AG09319 (cell line): ENCODE results near the gene TLE3.

Experiments used
- DNase-seq: peaks from one replicate; pipeline ENCODE4 v3.0.0-alpha.2; 2010; ENCODE audit warnings: low read depth; ENCODE audit errors: extremely low read depth
- CTCF ChIP-seq: IDR thresholded peaks from 2 replicates; pipeline ENCODE4 v1.5.1; 2011; ENCODE audit warnings: low read depth, mild to moderate bottlenecking, inconsistent platforms, low read length, moderate library complexity

TLE3 gene

DNA sequence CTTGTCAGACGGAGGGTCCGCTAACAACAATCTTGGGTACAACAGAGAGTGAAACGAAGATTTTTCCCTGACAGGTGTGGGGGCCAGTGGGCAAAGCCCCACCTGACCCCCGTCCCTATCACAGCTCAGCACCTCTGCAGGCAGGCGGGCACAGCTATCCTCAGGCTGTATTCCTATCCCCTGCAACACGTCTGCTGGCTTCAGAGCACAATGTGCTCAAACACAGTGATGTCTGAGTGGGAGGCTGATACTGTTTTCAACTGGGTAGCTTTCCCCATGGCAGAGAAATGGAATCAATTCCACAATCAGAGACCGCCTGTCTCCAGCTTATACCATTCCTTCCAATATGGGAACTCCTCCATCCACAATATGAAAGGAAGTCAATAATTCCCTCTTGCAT is 28.0 kb downstream of the TLE3 start:
- no peak for TF ChIP-seq CTCF
- DNase-seq = no peak

DNA sequence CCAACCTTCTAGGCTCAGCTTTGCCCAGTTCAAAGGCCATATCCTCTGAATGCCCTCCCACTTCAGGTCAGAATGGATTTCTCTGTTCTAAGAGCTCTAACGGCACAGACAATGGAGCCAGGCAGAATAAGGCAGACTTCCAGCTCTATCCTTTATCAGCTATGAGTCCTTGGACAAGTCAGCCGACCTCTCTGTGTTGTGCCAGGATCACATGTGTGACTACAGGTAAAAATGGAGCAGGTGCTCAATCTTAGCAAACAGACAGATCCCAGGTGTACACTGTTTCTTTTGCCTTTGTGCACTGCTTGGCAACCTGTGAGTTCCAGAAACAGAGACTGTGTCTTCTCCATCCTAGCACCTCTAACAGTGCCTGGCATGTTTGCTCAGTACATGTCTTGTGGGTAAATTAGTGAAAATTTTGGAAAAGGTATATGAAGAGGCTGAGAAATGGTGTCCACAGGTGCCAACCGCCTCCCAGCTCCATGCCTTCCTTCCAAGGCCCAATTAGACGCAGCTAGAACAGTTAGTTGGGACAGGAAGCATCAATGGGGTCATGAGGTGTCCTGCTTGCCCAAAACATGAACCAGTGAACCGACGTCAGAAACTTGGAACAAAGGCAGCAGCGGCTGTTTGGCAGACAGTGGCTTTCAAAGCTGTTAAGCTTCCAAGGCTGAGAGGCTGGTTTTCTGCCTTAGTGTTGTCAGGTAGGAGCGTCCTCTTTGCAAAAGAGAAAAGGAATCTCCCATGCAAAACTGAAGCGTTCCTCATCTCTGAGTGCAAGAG is 28.7 kb downstream of the TLE3 start:
- no peak for DNase-seq
- no peak for TF ChIP-seq CTCF

DNA sequence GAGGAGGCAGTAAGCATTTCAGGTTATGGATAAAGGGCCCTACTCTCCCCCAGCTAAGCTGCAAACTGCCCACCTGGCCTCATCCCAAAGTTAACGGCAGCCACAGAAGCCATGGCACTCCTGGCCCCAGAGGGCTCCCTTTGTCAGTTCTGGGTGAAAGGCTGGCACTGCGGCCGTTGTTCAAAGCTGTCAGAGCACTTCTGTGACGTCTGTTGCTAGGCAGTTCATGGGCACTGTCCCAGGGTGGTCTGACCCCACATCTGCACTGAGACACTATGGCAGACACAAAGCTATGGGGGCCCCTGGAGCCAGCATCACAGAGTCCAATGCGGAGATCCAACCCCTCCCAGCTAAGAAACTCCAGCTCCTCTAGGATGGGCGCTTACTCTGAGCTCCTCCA is 30.0 kb downstream of the TLE3 start:
- TF ChIP-seq CTCF = no peak
- DNase-seq = no peak

DNA sequence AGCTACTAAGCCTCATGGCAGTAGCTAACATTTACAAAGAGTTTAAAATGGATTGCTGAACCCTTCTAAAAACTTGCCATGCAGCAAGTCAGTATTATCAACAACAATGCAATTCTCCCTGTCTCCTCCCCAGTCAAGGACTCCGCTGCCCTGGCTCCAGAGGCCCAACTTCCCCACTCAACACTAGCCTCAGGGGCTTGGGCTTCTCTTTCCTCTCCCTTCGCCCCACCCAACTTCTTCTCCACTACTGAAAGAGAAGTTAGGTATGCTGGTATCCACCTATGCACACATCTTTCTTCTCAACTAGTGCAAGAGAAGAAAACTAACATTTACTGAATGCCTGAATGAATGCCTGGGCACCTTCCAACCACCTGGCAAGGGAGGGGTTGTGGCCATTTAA is 30.7 kb downstream of the TLE3 start:
- TF ChIP-seq CTCF = no peak
- no peak for DNase-seq

DNA sequence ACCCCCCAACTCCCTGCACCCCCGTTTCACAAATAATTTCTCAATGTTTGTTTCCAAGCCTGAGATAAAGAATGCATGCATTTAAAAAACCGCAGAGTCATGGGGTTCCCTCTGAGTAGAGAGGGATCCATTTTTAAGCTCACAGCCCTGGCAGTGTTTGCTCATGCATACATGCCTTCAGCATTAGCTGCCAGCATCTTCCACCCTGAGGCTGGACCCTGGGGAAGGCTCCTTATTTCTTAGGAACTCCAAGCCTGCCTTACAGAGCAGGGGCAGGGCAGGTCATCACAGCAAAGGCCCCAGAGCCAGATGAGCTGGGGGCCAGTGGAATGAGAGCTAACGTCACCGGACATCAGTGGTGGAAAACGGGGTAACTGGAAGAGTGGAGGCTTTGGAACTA is 31.3 kb downstream of the TLE3 start:
- no peak for DNase-seq

DNA sequence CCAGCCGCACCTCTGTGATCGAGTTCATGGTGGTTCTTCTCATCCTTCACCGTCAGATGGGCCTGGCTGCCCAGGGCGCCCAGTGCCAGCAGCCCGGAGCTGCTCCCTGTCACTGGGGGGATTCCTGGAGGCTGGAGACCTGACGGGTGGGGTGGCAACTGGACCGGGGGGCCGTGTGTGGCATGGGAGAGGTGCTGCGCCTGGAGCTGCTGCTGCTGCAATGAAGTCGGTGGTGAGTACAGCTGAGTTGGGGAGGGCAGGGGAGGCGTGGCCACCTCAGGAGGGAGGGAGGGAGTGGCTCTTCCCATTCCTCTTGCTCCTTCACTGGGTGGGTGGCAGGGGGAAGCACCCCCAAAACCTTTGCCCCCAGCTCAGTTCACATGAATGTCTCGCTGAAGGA is 31.7 kb downstream of the TLE3 start:
- TF ChIP-seq CTCF = no peak
- DNase-seq = no peak

More for the DNA sequence above, 31.3 kb downstream of the TLE3 start:
- no peak for TF ChIP-seq CTCF

- no peak for DNase-seq
- TF ChIP-seq CTCF = no peak
Observed at GRCh38 chr15:70065006-70065722, 32.6 kb downstream of the TLE3 start.
